Cardiac muscle cell (in vitro differentiated cells and primary cell): ENCODE results near the gene HSPB6. TPM values are rescaled to one million over a fixed set of nuclear protein-coding genes. Genes with fewer than 3 reads are reported as not detected.

Experiments
- DNase-seq, 2 donors: peaks; one replicate each; pipeline versions ENCODE4 v3.0.0 to v3.0.0-alpha.2; 2010 to 2017; ENCODE audit warnings: low read depth in 1 of 2, low spot score in 1 of 2
- H3K27ac ChIP-seq: fragments of 200-600 bp; sonication (generic); 2 replicates; pipeline ENCODE4 v1.5.1; 2016
- H3K27me3 ChIP-seq: fragments of 200-600 bp; sonication (generic); 2 replicates; pipeline ENCODE4 v1.6.0; 2016; ENCODE audit warnings: control low read depth
- H3K36me3 ChIP-seq: fragments of 200-600 bp; sonication (generic); 2 replicates; pipeline ENCODE4 v1.5.1; 2016; ENCODE audit warnings: control low read depth
- H3K4me1 ChIP-seq: fragments of 200-600 bp; sonication (generic); 2 replicates; pipeline ENCODE4 v1.8.1; 2017; ENCODE audit warnings: low read depth, mild to moderate bottlenecking, mixed run types
- H3K4me3 ChIP-seq: fragments of 200-600 bp; sonication (generic); 2 replicates; pipeline ENCODE4 v1.5.1; 2016; ENCODE audit warnings: mild to moderate bottlenecking
- H3K9me3 ChIP-seq: fragments of 200-600 bp; sonication (generic); 2 replicates; pipeline ENCODE4 v1.5.1; 2017; ENCODE audit warnings: low read depth, mild to moderate bottlenecking, control low read depth
- CTCF ChIP-seq: IDR thresholded peaks from 2 replicates; pipeline ENCODE4 v1.5.1; 2012; ENCODE audit warnings: low read depth, mild to moderate bottlenecking, low read length
- polyA plus RNA-seq: library from polyadenylated mRNA; unstranded; fragments of >200 nt; fragmentation: Nextera tagmentation; extraction: Ambion mirVana; gene quantifications from 2 replicates; pipeline ENCODE4 v1.2.1, GENCODE V29; 2016
- total RNA-seq: library from RNA; depleted of rRNA; stranded (reverse); fragments of >200 nt; gene quantifications from 2 replicates; pipeline ENCODE4 v1.2.3, GENCODE V29; 2016

The HSPB6 gene
- total and polyA plus RNA-seq, 2 experiments from 2014 or later, result 0.51 to 2.6 TPM

- no peaks in the 10 kb centered on the region for H3K9me3 ChIP-seq
- H3K4me3 ChIP-seq, result no peak overlapping the region
- H3K4me1 ChIP-seq, result no peaks in the 10 kb centered on the region
- no peak overlapping the region for H3K27ac ChIP-seq
- TF ChIP-seq CTCF, result no peak
- peaks cover 46% of the 10 kb centered on the region for H3K36me3 ChIP-seq
- no peak for DNase-seq
- H3K27me3 ChIP-seq, result no peaks in the 10 kb centered on the region
These were observed 24.2 kb downstream of the HSPB6 start for GRCh38 chr19:35732540-35733179.

GRCh38 chr19:35731779-35732405 is 24.9 kb downstream of the HSPB6 start:
- Histone ChIP-seq H3K27ac (no peak overlapping the region), H3K4me1 (no peaks in the 10 kb centered on the region), H3K9me3 (no peaks in the 10 kb centered on the region), H3K4me3 (no peak overlapping the region), H3K27me3 (no peaks in the 10 kb centered on the region), H3K36me3 (peaks cover 51% of the 10 kb centered on the region)
- DNase-seq, result no peak
- no peak for TF ChIP-seq CTCF

- H3K9me3 ChIP-seq, result no peaks in the 10 kb centered on the region
- no peaks in the 10 kb centered on the region for H3K27me3 ChIP-seq
- no peaks in the 10 kb centered on the region for H3K4me1 ChIP-seq
- no peak for TF ChIP-seq CTCF
- peaks cover 49% of the 10 kb centered on the region for H3K36me3 ChIP-seq
- no peak overlapping the region for H3K27ac ChIP-seq
- H3K4me3 ChIP-seq, result no peak overlapping the region
- DNase-seq, result no peak
These were observed 25.5 kb downstream of the HSPB6 start for GRCh38 chr19:35731353-35731752.

- no peak for DNase-seq
- no peak overlapping the region for H3K4me3 ChIP-seq
- no peaks in the 10 kb centered on the region for H3K4me1 ChIP-seq
- no peak for TF ChIP-seq CTCF
- H3K27me3 ChIP-seq, result no peaks in the 10 kb centered on the region
- H3K27ac ChIP-seq, result no peak overlapping the region
- peaks cover 57% of the 10 kb centered on the region for H3K36me3 ChIP-seq
- no peaks in the 10 kb centered on the region for H3K9me3 ChIP-seq
These were observed 26.5 kb downstream of the HSPB6 start for GRCh38 chr19:35730326-35730725.

- H3K9me3 ChIP-seq, result no peaks in the 10 kb centered on the region
- H3K4me1 ChIP-seq, result no peaks in the 10 kb centered on the region
- DNase-seq, result no peak
- H3K36me3 ChIP-seq, result peaks cover 61% of the 10 kb centered on the region
- TF ChIP-seq CTCF, result no peak
- H3K27ac ChIP-seq, result no peak overlapping the region
- no peaks in the 10 kb centered on the region for H3K27me3 ChIP-seq
- H3K4me3 ChIP-seq, result no peak overlapping the region
These were observed 27.1 kb downstream of the HSPB6 start for GRCh38 chr19:35729763-35730162.
